H1 (cell line): ENCODE data around the gene FAM193B. TPM values are rescaled to one million over a fixed set of nuclear protein-coding genes. Genes with fewer than 3 reads are reported as not detected.

Experiments
- CTCF ChIA-PET: fragments of 300-600 bp; sonication (Branson Sonifier 250); formaldehyde crosslinking; loops from one replicate; lab custom pipeline; 2021; ENCODE audit not compliant: partially characterized antibody; lab: Charles Lee
- POLR2A ChIA-PET: fragments of 300-600 bp; sonication (Branson Sonifier 250); formaldehyde crosslinking; loops from one replicate; lab custom pipeline; 2021; ENCODE audit warnings: inconsistent platforms; ENCODE audit not compliant: partially characterized antibody; lab: Charles Lee
- DNase-seq, 2 experiments: peaks; one replicate each; pipeline versions ENCODE4 v3.0.0 to v3.0.0-alpha.2; 2010 to 2022; ENCODE audit warnings: low spot score in 2 of 2, low read depth in 1 of 2, mixed read lengths in 1 of 2
- FAIRE-seq: peaks from 2 replicates; lab custom pipeline; 2011; peaks lifted over from hg19 to GRCh38; lab: Jason Lieb, UNC
- H2AFZ ChIP-seq: 2 replicates; pipeline ENCODE4 v1.8.1; 2012; ENCODE audit warnings: low read length, inconsistent platforms
- H2AK5ac ChIP-seq: 2 replicates; pipeline ENCODE4 v1.6.1; 2013; ENCODE audit warnings: low read depth, low read length
- H2BK120ac ChIP-seq: replicated peaks from 2 replicates; pipeline ENCODE3; 2013; ENCODE audit warnings: low read depth, low read length, inconsistent platforms
- H2BK12ac ChIP-seq: 2 replicates; pipeline ENCODE4 v1.6.1; 2013; ENCODE audit warnings: low read depth, low read length
- H2BK15ac ChIP-seq: 2 replicates; pipeline ENCODE4 v1.6.1; 2013; ENCODE audit warnings: low read length
- H2BK20ac ChIP-seq: 2 replicates; pipeline ENCODE4 v1.6.1; 2013; ENCODE audit warnings: low read length
- H2BK5ac ChIP-seq: 2 replicates; pipeline ENCODE4 v1.6.1; 2013; ENCODE audit warnings: low read depth, low read length
- H3K14ac ChIP-seq: 2 replicates; pipeline ENCODE4 v1.6.1; 2013; ENCODE audit warnings: inconsistent platforms; ENCODE audit not compliant: insufficient read length
- H3K18ac ChIP-seq: 2 replicates; pipeline ENCODE4 v1.6.1; 2013; ENCODE audit warnings: low read length; ENCODE audit errors: extremely low read depth
- H3K23ac ChIP-seq: 2 replicates; pipeline ENCODE4 v1.6.1; 2013; ENCODE audit warnings: inconsistent platforms; ENCODE audit not compliant: insufficient read length
- H3K23me2 ChIP-seq: 2 replicates; pipeline ENCODE4 v1.6.1; 2013; ENCODE audit warnings: low read depth, low read length
- H3K27ac ChIP-seq: 2 replicates; pipeline ENCODE4 v1.6.1; 2011; ENCODE audit warnings: low read depth, low read length, inconsistent platforms
- H3K27me3 ChIP-seq, 4 experiments: replicated peaks in 1 of 4; 1 replicate in 1 of 4; 2 replicates in 3 of 4; pipeline versions ENCODE4 v1.6.1 to v1.8.1; 2011 to 2013; ENCODE audit warnings: low read length in 3 of 4, mild to moderate bottlenecking in 3 of 4, inconsistent platforms in 2 of 4, mixed read lengths in 2 of 4, moderate library complexity in 1 of 4; ENCODE audit not compliant: control insufficient read depth in 3 of 4, insufficient read depth in 3 of 4; ENCODE audit errors: extremely low read depth in 1 of 4
- H3K36me3 ChIP-seq, 4 experiments: 2 replicates each; pipeline versions ENCODE4 v1.6.1 to v1.8.1; 2011 to 2013; ENCODE audit warnings: mild to moderate bottlenecking in 4 of 4, low read length in 3 of 4, moderate library complexity in 2 of 4, control low read depth in 1 of 4, inconsistent platforms in 1 of 4; ENCODE audit not compliant: insufficient read depth in 4 of 4, control insufficient read depth in 2 of 4
- H3K4ac ChIP-seq: replicated peaks from 2 replicates; pipeline ENCODE3; 2013; ENCODE audit warnings: low read length, low read depth, mixed read lengths, inconsistent platforms; ENCODE audit not compliant: insufficient read length
- H3K4me1 ChIP-seq, 4 experiments: replicated peaks in 1 of 4; 1 replicate in 1 of 4; 2 replicates in 3 of 4; pipeline versions ENCODE4 v1.6.1 to v1.8.1; 2011 to 2013; ENCODE audit warnings: low read length in 3 of 4, inconsistent platforms in 2 of 4, mixed read lengths in 1 of 4; ENCODE audit not compliant: insufficient read depth in 4 of 4, control insufficient read depth in 3 of 4
- H3K4me2 ChIP-seq, 2 experiments: 2 replicates each; pipeline versions ENCODE4 v1.6.1 to v1.8.1; 2011 to 2013; ENCODE audit warnings: low read depth in 2 of 2, low read length in 2 of 2, control low read depth in 1 of 2, inconsistent platforms in 1 of 2, mild to moderate bottlenecking in 1 of 2; ENCODE audit not compliant: insufficient read depth in 1 of 2
- H3K4me3 ChIP-seq, 4 experiments: fragments of 200-600, 300-600 bp in 1 of 4; sonication (generic), shearing (Covaris generic), sonication (Bioruptor Twin) in 1 of 4; 2 replicates each; pipeline versions ENCODE4 v1.5.1 to v1.8.1; 2011 to 2016; ENCODE audit warnings: low read length in 4 of 4, low read depth in 3 of 4, control low read depth in 2 of 4, inconsistent platforms in 2 of 4, mild to moderate bottlenecking in 2 of 4, mixed read lengths in 1 of 4, moderate library complexity in 1 of 4; ENCODE audit not compliant: insufficient read depth in 2 of 4; ENCODE audit errors: extremely low read depth in 1 of 4
- H3K56ac ChIP-seq: replicated peaks from 2 replicates; pipeline ENCODE3; 2013; ENCODE audit warnings: low read depth, mild to moderate bottlenecking, mixed read lengths, low read length, inconsistent platforms; ENCODE audit not compliant: insufficient read length
- H3K79me1 ChIP-seq: 2 replicates; pipeline ENCODE4 v1.6.1; 2013; ENCODE audit warnings: low read depth, low read length, control low read depth
- H3K79me2 ChIP-seq, 2 experiments: 2 replicates each; pipeline versions ENCODE4 v1.6.1 to v1.8.1; 2012 to 2013; ENCODE audit warnings: low read length in 2 of 2, mild to moderate bottlenecking in 2 of 2, inconsistent platforms in 1 of 2; ENCODE audit not compliant: insufficient read depth in 2 of 2, control insufficient read depth in 1 of 2
- H3K9ac ChIP-seq, 4 experiments: replicated peaks in 1 of 4; 1 replicate in 1 of 4; 2 replicates in 3 of 4; pipeline versions ENCODE4 v1.6.1 to v1.8.1; 2011 to 2013; ENCODE audit warnings: low read depth in 3 of 4, low read length in 3 of 4, control low read depth in 2 of 4, mild to moderate bottlenecking in 2 of 4, moderate library complexity in 2 of 4, inconsistent platforms in 1 of 4; ENCODE audit errors: extremely low read depth in 1 of 4
- H3K9me3 ChIP-seq, 2 experiments: 2 replicates each; pipeline versions ENCODE4 v1.6.1 to v1.8.1; 2012 to 2013; ENCODE audit warnings: mild to moderate bottlenecking in 2 of 2, moderate library complexity in 2 of 2, control low read depth in 1 of 2, inconsistent platforms in 1 of 2, low read depth in 1 of 2, low read length in 1 of 2, mixed read lengths in 1 of 2; ENCODE audit not compliant: insufficient read depth in 2 of 2
- H4K20me1 ChIP-seq, 2 experiments: replicated peaks in 1 of 2; 2 replicates each; pipeline versions ENCODE3 to v1.8.1; 2011 to 2013; ENCODE audit warnings: inconsistent platforms in 2 of 2, low read length in 2 of 2, mild to moderate bottlenecking in 1 of 2; ENCODE audit not compliant: insufficient read depth in 2 of 2, control insufficient read depth in 1 of 2
- H4K5ac ChIP-seq: 2 replicates; pipeline ENCODE4 v1.6.1; 2013; ENCODE audit warnings: low read length, low read depth, mixed read lengths, inconsistent platforms; ENCODE audit not compliant: insufficient read length
- H4K8ac ChIP-seq: 2 replicates; pipeline ENCODE4 v1.8.0; 2013; ENCODE audit warnings: mild to moderate bottlenecking, moderate library complexity, low read length, inconsistent platforms; ENCODE audit not compliant: insufficient read depth; ENCODE audit errors: extremely low read depth
- H4K91ac ChIP-seq: replicated peaks from 2 replicates; pipeline ENCODE3; 2013; ENCODE audit warnings: low read length, mixed read lengths, inconsistent platforms; ENCODE audit not compliant: insufficient read length
- FOSL1 ChIP-seq: IDR thresholded peaks from 2 replicates; pipeline ENCODE4 v1.6.1; 2011; ENCODE audit warnings: mild to moderate bottlenecking, low read depth, low read length, moderate library complexity; ENCODE audit not compliant: insufficient read depth
- KDM4A ChIP-seq: IDR thresholded peaks from one replicate; pipeline ENCODE4 v1.7.1; 2012; ENCODE audit warnings: low read depth, mild to moderate bottlenecking, moderate library complexity, low read length, inconsistent platforms; ENCODE audit not compliant: severe bottlenecking
- MAFK ChIP-seq: IDR thresholded peaks from 2 replicates; pipeline ENCODE4 v1.6.1; 2012; ENCODE audit warnings: low read depth, mild to moderate bottlenecking, improper control_type of control experiment, low read length
- NRF1 ChIP-seq: IDR thresholded peaks from 2 replicates; pipeline ENCODE4 v1.6.1; 2011; ENCODE audit warnings: mild to moderate bottlenecking, low read depth, low read length, improper control_type of control experiment
- PHF8 ChIP-seq: fragments of 200-600 bp; sonication (generic); conservative IDR thresholded peaks from 2 replicates; pipeline ENCODE4 v1.7.1; 2012; ENCODE audit warnings: low read depth, mild to moderate bottlenecking, inconsistent platforms, low read length, moderate library complexity
- POLR2AphosphoS5 ChIP-seq: IDR thresholded peaks from 2 replicates; pipeline ENCODE4 v1.6.1; 2011; ENCODE audit warnings: low read depth, low read length
- POU5F1 ChIP-seq: IDR thresholded peaks from 2 replicates; pipeline ENCODE4 v1.6.1; 2011; ENCODE audit warnings: low read depth, mild to moderate bottlenecking, low read length, moderate library complexity
- RXRA ChIP-seq: IDR thresholded peaks from 2 replicates; pipeline ENCODE4 v1.6.1; 2011; ENCODE audit warnings: low read depth, mild to moderate bottlenecking, low read length, moderate library complexity; ENCODE audit not compliant: insufficient read depth
- WGBS, 2 experiments: shearing (Covaris generic) in 1 of 2; methylation state at CpG; one replicate each; pipeline versions ENCODE4 v1.1.6 to v1.1.7; 2013 to 2015; ENCODE audit warnings: low lambda C conversion rate in 2 of 2, mixed read lengths in 2 of 2, inconsistent platforms in 1 of 2, low coverage in 1 of 2, missing lambda C conversion rate in 1 of 2; ENCODE audit not compliant: insufficient replicate concordance in 2 of 2, insufficient coverage in 1 of 2, insufficient read length in 1 of 2; ENCODE audit errors: extremely low coverage in 1 of 2, missing lambda C conversion rate in 1 of 2; 5-methylcytosine and 5-hydroxymethylcytosine counted together
- polyA plus RNA-seq, 7 experiments: library from polyadenylated mRNA; depleted of rRNA in 3 of 7; stranded (reverse) in 5 of 7; unstranded in 2 of 7; fragments of >200 nt in 5 of 7; fragments of 200-250 nt in 2 of 7; gene quantifications; 1 replicate in 5 of 7; 2 replicates in 1 of 7; 4 replicates in 1 of 7; pipeline versions ENCODE4 v1.2.1 to v1.2.3, GENCODE V29; 2011 to 2013; ENCODE audit warnings: missing spikeins in 2 of 7, mixed read lengths in 2 of 7
- total RNA-seq: library from RNA; stranded (reverse); fragmentation: NEBNext Ultra II Directional; extraction: Animal tissue kit (Norgen Biotek cat#: 25700); gene quantifications from 2 replicates; pipeline ENCODE4 v1.2.1, GENCODE V29; 2021
- TF ChIP-seq, protein P1 (sequence below), 3 experiments: IDR thresholded peaks; 1 replicate in 2 of 3; 2 replicates in 1 of 3; pipeline versions ENCODE4 v1.5.1 to v1.6.1; 2011; ENCODE audit warnings: low read length in 3 of 3, mild to moderate bottlenecking in 3 of 3, inconsistent platforms in 2 of 3, low read depth in 1 of 3, moderate library complexity in 1 of 3; ENCODE audit not compliant: insufficient read depth in 1 of 3; ENCODE audit errors: control extremely low read depth in 1 of 3

FAM193B gene
- total and polyA plus RNA-seq, 2 of the 8 experiments (the other 6 are each of a cell fraction or from before 2014, with no cell fraction given) = 49.9 to 69.8 TPM

GRCh38 chr5:177473443-177474001, 80.8 kb downstream of the FAM193B start, which contains the start of gene DBN1:
DBN1 (minus strand) TSS chr5:177473634; CDS start chr5:177473521, 113 bp downstream.
- Histone ChIP-seq H3K18ac (peak within 1 kb of the TSS; percentile 98), H3K56ac (peak within 1 kb of the TSS; percentile 95), H3K9me3 (no peaks in the 10 kb centered on the region), H3K79me2 (peaks cover 14 to 42% of the 10 kb centered on the region in 2 experiments), H3K4me3 (peak within 1 kb of the TSS; percentile 78 to 96 (median 88)), H4K5ac (peak within 1 kb of the TSS; percentile 97), H3K27ac (peak within 1 kb of the TSS; percentile 90), H4K20me1 (peaks cover 26 to 27% of the 10 kb centered on the region in 2 experiments), H4K91ac (peak within 1 kb of the TSS; percentile 96), H3K23me2 (peaks cover 3% of the 10 kb centered on the region), H2BK5ac (peak within 1 kb of the TSS; percentile 97; the same call in 1 of the 2 replicates), H3K14ac (no peak within 1 kb of the TSS), H2AK5ac (peak within 1 kb of the TSS; percentile 88; the same call in 1 of the 2 replicates), H3K9ac (peak within 1 kb of the TSS; percentile 89 to 100 (median 92)), H3K79me1 (peaks cover 21% of the 10 kb centered on the region), H3K4ac (peak within 1 kb of the TSS; percentile 98), H2BK20ac (peak within 1 kb of the TSS; percentile 90), H3K36me3 (peaks cover 5 to 26% (median 9%) of the 10 kb centered on the region in 4 experiments; a peak in 6 of 8 replicates), H2BK15ac (peak within 1 kb of the TSS; percentile 99), H3K4me2 (peak within 1 kb of the TSS; percentile 76 to 78), H2BK12ac (peak within 1 kb of the TSS; percentile 94; the same call in 1 of the 2 replicates), H3K27me3 (no peaks in the 10 kb centered on the region), H3K23ac (no peak within 1 kb of the TSS), H2BK120ac (no peak within 1 kb of the TSS), H2AFZ (no peak within 1 kb of the TSS), H4K8ac (peak within 1 kb of the TSS; percentile 98; the same call in 1 of the 2 replicates), H3K4me1 (peaks cover 11 to 46% (median 39%) of the 10 kb centered on the region in 4 experiments)
- FAIRE-seq (no peak), DNase-seq (peak in 1 of 2 experiments; percentile 74)
- CTCF ChIA-PET = interaction anchor here (1.2 to 10.4 kb wide), 7 partner anchors 14 to 34 kb away, joined by 4 to 162 read pairs (median 35); partner anchors contain the start of gene PDLIM7
- 17% methylated on average over 1 of the region's 69 CpGs; no CpG with 5 or more reads in 1 of the 2 experiments for WGBS, 2 experiments
- POLR2A ChIA-PET = interaction anchor here (3.0 to 67.5 kb wide), 3 partner anchors 4 to 43 kb away, joined by 13 to 3349 read pairs (median 3349); partner anchors contain the start of genes DBN1, DDX41, DOK3 and PDLIM7
- TF ChIP-seq POLR2AphosphoS5 (peak; percentile 83; the same call in 1 of the 2 replicates), RXRA (no peak), POU5F1 (no peak), MAFK (no peak), KDM4A (peak; percentile 2), PHF8 (peak; percentile 66; the same call in 1 of the 2 replicates), FOSL1 (peak; percentile 87), NRF1 (no peak)
- TF ChIP-seq, protein P1, sequence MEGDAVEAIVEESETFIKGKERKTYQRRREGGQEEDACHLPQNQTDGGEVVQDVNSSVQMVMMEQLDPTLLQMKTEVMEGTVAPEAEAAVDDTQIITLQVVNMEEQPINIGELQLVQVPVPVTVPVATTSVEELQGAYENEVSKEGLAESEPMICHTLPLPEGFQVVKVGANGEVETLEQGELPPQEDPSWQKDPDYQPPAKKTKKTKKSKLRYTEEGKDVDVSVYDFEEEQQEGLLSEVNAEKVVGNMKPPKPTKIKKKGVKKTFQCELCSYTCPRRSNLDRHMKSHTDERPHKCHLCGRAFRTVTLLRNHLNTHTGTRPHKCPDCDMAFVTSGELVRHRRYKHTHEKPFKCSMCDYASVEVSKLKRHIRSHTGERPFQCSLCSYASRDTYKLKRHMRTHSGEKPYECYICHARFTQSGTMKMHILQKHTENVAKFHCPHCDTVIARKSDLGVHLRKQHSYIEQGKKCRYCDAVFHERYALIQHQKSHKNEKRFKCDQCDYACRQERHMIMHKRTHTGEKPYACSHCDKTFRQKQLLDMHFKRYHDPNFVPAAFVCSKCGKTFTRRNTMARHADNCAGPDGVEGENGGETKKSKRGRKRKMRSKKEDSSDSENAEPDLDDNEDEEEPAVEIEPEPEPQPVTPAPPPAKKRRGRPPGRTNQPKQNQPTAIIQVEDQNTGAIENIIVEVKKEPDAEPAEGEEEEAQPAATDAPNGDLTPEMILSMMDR (IDR thresholded peaks at IDR 0.05; ENCODE audit: control extremely low read depth in 1 of 3, insufficient read depth in 1 of 3, low read depth in 1 of 3, low read length in 3 of 3) = no peak
